Panc1 (cell line): ENCODE data around the gene STMN1. TPM values are rescaled to one million over a fixed set of nuclear protein-coding genes. Genes with fewer than 3 reads are reported as not detected.

ENCODE experiments used
- ATAC-seq: fragments of 200-7000 bp; cut with Tn5 transposase; 2 replicates; pipeline ENCODE4 v1.9.1; 2020; ENCODE audit warnings: mild to moderate bottlenecking, moderate library complexity
- BruUV-seq: library from RNA; stranded (reverse); fragments of 400-500 nt; replicated peaks from 2 replicates; lab custom pipeline; 2021; lab: Mats Ljungman, UMichigan
- CTCF ChIA-PET: fragments of 300-600 bp; sonication (Branson Sonifier 250); formaldehyde crosslinking; loops from one replicate; lab custom pipeline; 2022; ENCODE audit warnings: antibody characterized with exemption; lab: Charles Lee
- POLR2A ChIA-PET: fragments of 300-600 bp; sonication (Branson Sonifier 250); formaldehyde crosslinking; loops from one replicate; lab custom pipeline; 2022; ENCODE audit warnings: antibody characterized with exemption; lab: Charles Lee
- DNase-seq: peaks from one replicate; pipeline ENCODE4 v3.0.0-alpha.2; 2010; ENCODE audit warnings: low read depth, low spot score
- H3K27ac ChIP-seq: 2 replicates; pipeline ENCODE4 v1.5.1; 2011; ENCODE audit warnings: mild to moderate bottlenecking, low read length, inconsistent platforms
- H3K27me3 ChIP-seq: fragments of 200-500 bp; sonication (Bioruptor generic); 2 replicates; pipeline ENCODE4 v1.6.0; 2014; ENCODE audit warnings: low read length, inconsistent platforms; ENCODE audit not compliant: control insufficient read depth, insufficient read depth
- H3K36me3 ChIP-seq: fragments of 200-500 bp; sonication (Bioruptor generic); 2 replicates; pipeline ENCODE4 v1.5.1; 2014; ENCODE audit warnings: inconsistent platforms, mild to moderate bottlenecking, low read length, moderate library complexity; ENCODE audit not compliant: control insufficient read depth, insufficient read depth
- H3K4me1 ChIP-seq: 2 replicates; pipeline ENCODE4 v1.5.1; 2011; ENCODE audit warnings: inconsistent platforms, mild to moderate bottlenecking, low read length, moderate library complexity; ENCODE audit not compliant: control insufficient read depth, insufficient read depth
- H3K4me3 ChIP-seq, 2 experiments: 2 replicates each; pipeline ENCODE4 v1.5.1; 2011 to 2012; ENCODE audit warnings: low read depth in 2 of 2, low read length in 2 of 2, mild to moderate bottlenecking in 2 of 2, inconsistent platforms in 1 of 2, moderate library complexity in 1 of 2
- H3K9me3 ChIP-seq: fragments of 200-500 bp; sonication (Bioruptor generic); 2 replicates; pipeline ENCODE4 v1.5.1; 2014; ENCODE audit warnings: low read depth, mild to moderate bottlenecking, inconsistent platforms, low read length, moderate library complexity; ENCODE audit not compliant: control insufficient read depth, insufficient read depth
- CTCF ChIP-seq: fragments of 450-650 bp; IDR thresholded peaks from 2 replicates; pipeline ENCODE4 v1.5.1; 2017; ENCODE audit warnings: mild to moderate bottlenecking
- POLR2AphosphoS5 ChIP-seq: IDR thresholded peaks from 2 replicates; pipeline ENCODE4 v1.6.1; 2012; ENCODE audit warnings: mild to moderate bottlenecking, low read depth, low read length, moderate library complexity
- SIN3A ChIP-seq: IDR thresholded peaks from 2 replicates; pipeline ENCODE4 v1.6.1; 2012; ENCODE audit warnings: low read depth, mild to moderate bottlenecking, low read length, moderate library complexity, borderline replicate concordance; ENCODE audit not compliant: insufficient read depth
- TCF7L2 ChIP-seq: IDR thresholded peaks from 2 replicates; pipeline ENCODE4 v1.6.1; 2011; ENCODE audit warnings: mild to moderate bottlenecking, low read depth, low read length, inconsistent platforms
- in situ Hi-C: cut with HindIII; loops from 2 replicates; pipeline ENCODE4 v1.10.0; 2016; ENCODE audit warnings: low sequenced_read_pairs, low pct_unique_long_range_greater_than_20kb
- intact Hi-C: fragments of 100-400 bp; cut with micrococcal nuclease; formaldehyde crosslinking; loops from one replicate; pipeline ENCODE4 v1.10.0; 2022; ENCODE audit not compliant: unreplicated experiment
- total RNA-seq: library from RNA; stranded (reverse); gene quantifications from one replicate; pipeline ENCODE4 v1.2.1, GENCODE V29; 2021; ENCODE audit not compliant: unreplicated experiment
- TF ChIP-seq, protein P1 (sequence below), 2 experiments: IDR thresholded peaks; 2 replicates each; pipeline ENCODE4 v1.6.1; 2011 to 2012; ENCODE audit warnings: low read depth in 2 of 2, control low read depth in 1 of 2, low read length in 1 of 2, mild to moderate bottlenecking in 1 of 2, moderate library complexity in 1 of 2; ENCODE audit not compliant: insufficient read depth in 1 of 2

STMN1 gene
- total RNA-seq, 1 experiment from 2014 or later, result 316 TPM

- no peak overlapping the region for H3K4me3 ChIP-seq
- ATAC-seq (no peak), DNase-seq (no peak)
- intact Hi-C loops (no loop called here), in situ Hi-C loops (no loop called here)
- POLR2A ChIA-PET, result interaction anchor here (0.6 kb wide), 1 partner anchor 127 kb away, joined by 6 read pairs; no protein-coding TSS in a partner anchor
- CTCF ChIA-PET, result no interaction called here
- H3K27ac ChIP-seq, result no peak overlapping the region
- H3K4me1 ChIP-seq, result peaks cover 16% of the 10 kb centered on the region
- no TSS peak for BruUV-seq
- peaks cover 16% of the 10 kb centered on the region for H3K36me3 ChIP-seq
- H3K27me3 ChIP-seq, result no peaks in the 10 kb centered on the region
- H3K9me3 ChIP-seq, result no peaks in the 10 kb centered on the region
- no peak for TF ChIP-seq TCF7L2
- TF ChIP-seq SIN3A, result no peak
- TF ChIP-seq POLR2AphosphoS5, result no peak
- TF ChIP-seq, protein P1, sequence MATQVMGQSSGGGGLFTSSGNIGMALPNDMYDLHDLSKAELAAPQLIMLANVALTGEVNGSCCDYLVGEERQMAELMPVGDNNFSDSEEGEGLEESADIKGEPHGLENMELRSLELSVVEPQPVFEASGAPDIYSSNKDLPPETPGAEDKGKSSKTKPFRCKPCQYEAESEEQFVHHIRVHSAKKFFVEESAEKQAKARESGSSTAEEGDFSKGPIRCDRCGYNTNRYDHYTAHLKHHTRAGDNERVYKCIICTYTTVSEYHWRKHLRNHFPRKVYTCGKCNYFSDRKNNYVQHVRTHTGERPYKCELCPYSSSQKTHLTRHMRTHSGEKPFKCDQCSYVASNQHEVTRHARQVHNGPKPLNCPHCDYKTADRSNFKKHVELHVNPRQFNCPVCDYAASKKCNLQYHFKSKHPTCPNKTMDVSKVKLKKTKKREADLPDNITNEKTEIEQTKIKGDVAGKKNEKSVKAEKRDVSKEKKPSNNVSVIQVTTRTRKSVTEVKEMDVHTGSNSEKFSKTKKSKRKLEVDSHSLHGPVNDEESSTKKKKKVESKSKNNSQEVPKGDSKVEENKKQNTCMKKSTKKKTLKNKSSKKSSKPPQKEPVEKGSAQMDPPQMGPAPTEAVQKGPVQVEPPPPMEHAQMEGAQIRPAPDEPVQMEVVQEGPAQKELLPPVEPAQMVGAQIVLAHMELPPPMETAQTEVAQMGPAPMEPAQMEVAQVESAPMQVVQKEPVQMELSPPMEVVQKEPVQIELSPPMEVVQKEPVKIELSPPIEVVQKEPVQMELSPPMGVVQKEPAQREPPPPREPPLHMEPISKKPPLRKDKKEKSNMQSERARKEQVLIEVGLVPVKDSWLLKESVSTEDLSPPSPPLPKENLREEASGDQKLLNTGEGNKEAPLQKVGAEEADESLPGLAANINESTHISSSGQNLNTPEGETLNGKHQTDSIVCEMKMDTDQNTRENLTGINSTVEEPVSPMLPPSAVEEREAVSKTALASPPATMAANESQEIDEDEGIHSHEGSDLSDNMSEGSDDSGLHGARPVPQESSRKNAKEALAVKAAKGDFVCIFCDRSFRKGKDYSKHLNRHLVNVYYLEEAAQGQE (IDR thresholded peaks at IDR 0.05; ENCODE audit: insufficient read depth in 1 of 2, low read depth in 2 of 2, low read length in 1 of 2), result no peak
Observed at GRCh38 chr1:25907601-25908000, 1.4 kb upstream of the STMN1 start.

DNA sequence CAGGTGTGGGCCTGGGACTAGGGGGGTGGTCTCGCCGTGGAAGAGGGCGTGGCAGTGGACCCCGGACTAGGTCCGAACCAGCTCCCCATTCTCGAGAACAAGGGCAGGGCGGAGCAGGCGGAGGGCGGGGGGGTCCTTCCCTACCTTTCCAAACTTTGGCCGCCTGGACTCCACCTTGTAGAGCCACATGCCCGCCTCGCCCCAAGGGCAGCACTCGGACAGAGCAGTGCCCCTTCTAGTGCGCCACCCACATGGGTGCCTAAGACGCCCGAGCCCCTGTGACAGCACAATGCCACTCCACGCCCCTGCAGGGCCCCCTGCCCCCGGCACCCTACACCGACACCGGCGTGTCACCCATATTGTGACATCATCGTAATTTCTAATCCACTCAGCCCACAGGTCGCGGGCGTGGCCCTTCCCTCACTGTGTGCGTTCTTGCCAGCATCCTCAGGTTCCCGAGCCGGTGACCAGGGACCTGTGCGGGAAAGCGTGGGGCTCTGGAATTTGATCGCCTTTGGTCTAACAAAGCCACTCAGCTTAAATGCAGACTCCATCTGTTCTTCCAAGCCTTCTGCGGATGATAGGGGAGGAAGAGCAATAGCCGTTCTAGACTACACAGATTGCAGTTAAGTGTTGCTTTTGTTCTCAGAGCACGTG, 553 bp upstream of the STMN1 start:
- H3K27me3 ChIP-seq, result no peaks in the 10 kb centered on the region
- ChIA-PET POLR2A (no interaction called here), CTCF (interaction anchor here (1.5 kb wide), 1 partner anchor 11 kb away, joined by 4 read pairs; no protein-coding TSS in a partner anchor)
- intact Hi-C loops (no loop called here), in situ Hi-C loops (no loop called here)
- no TSS peak for BruUV-seq
- ATAC-seq (peak; percentile 17), DNase-seq (no peak)
- H3K4me3 ChIP-seq, result peak overlapping the region; percentile 60 to 73
- peak overlapping the region; percentile 75 for H3K27ac ChIP-seq
- peaks cover 24% of the 10 kb centered on the region for H3K36me3 ChIP-seq
- no peak for TF ChIP-seq CTCF
- TF ChIP-seq, protein P1 (IDR thresholded peaks at IDR 0.05; ENCODE audit: insufficient read depth in 1 of 2, low read depth in 2 of 2, low read length in 1 of 2), result no peak
- no peak for TF ChIP-seq TCF7L2
- no peak for TF ChIP-seq SIN3A
- TF ChIP-seq POLR2AphosphoS5, result no peak
- peaks cover 16% of the 10 kb centered on the region for H3K4me1 ChIP-seq
- H3K9me3 ChIP-seq, result no peaks in the 10 kb centered on the region
